PC-3 (cell line): ENCODE measurements around the gene SCD.

Source experiments
- EZH2 ChIP-seq: fragments of 300-600 bp; sonication (generic); IDR thresholded peaks from one replicate; pipeline ENCODE4 v1.6.1; 2017; ENCODE audit warnings: antibody characterized with exemption, mild to moderate bottlenecking, low read length; ENCODE audit not compliant: unreplicated experiment
- TF ChIP-seq, protein P1 (sequence below): fragments of 300-600 bp; sonication (generic); conservative IDR thresholded peaks from 2 replicates; pipeline ENCODE4 v1.5.1; 2017; ENCODE audit warnings: antibody characterized with exemption, low read depth, mild to moderate bottlenecking, low read length

- TF ChIP-seq, protein P1, sequence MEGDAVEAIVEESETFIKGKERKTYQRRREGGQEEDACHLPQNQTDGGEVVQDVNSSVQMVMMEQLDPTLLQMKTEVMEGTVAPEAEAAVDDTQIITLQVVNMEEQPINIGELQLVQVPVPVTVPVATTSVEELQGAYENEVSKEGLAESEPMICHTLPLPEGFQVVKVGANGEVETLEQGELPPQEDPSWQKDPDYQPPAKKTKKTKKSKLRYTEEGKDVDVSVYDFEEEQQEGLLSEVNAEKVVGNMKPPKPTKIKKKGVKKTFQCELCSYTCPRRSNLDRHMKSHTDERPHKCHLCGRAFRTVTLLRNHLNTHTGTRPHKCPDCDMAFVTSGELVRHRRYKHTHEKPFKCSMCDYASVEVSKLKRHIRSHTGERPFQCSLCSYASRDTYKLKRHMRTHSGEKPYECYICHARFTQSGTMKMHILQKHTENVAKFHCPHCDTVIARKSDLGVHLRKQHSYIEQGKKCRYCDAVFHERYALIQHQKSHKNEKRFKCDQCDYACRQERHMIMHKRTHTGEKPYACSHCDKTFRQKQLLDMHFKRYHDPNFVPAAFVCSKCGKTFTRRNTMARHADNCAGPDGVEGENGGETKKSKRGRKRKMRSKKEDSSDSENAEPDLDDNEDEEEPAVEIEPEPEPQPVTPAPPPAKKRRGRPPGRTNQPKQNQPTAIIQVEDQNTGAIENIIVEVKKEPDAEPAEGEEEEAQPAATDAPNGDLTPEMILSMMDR, result no peak
- no peak for TF ChIP-seq EZH2
Observed at GRCh38 chr10:100304414-100304813, 42.6 kb upstream of the SCD start.
